SU-DHL-6 (cell line): Measurements from ENCODE around the gene TLK2.

Experiments used
- CTCF ChIP-seq: fragments of 200-600 bp; sonication (generic); IDR thresholded peaks from one replicate; pipeline ENCODE4 v1.5.1; 2017; ENCODE audit warnings: antibody characterized with exemption, mild to moderate bottlenecking, low read length, moderate library complexity; ENCODE audit not compliant: insufficient read depth, poor library complexity, severe bottlenecking
- EZH2phosphoT487 ChIP-seq: fragments of 200-600 bp; sonication (generic), shearing (Covaris generic); conservative IDR thresholded peaks from 2 replicates; pipeline ENCODE4 v1.6.1; 2018; ENCODE audit warnings: mild to moderate bottlenecking, antibody characterized with exemption, low read length, moderate library complexity, mixed read lengths

DNA sequence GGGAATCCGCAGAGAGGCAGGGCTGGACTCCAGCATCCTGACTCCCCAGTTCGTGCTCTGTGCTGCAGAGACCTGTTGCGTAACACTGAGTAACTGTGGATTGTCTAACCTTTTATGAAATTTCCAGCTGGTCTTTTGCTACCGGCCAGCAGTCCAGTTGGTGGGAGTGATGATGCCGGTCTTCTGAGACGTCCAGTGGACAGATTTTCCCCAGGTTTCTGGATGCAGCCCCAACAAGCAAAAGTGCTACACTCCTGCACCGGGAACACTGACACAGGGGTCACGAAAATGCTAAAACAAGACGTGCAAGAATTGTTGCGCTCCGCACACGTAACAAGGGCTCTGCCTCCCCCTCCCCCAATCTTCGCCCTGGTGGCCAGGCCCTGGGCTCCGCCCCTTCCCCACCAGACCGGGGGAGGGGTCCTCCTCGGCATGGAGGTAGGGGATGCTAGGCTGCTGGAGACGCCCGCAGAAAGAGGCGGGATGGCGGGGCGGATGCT, 148.1 kb downstream of the TLK2 start:
- no peak for TF ChIP-seq CTCF
- no peak for TF ChIP-seq EZH2phosphoT487
